Esophagus muscularis mucosa (tissue), 4 donors: ENCODE measurements around the gene KDF1. TPM values are rescaled to one million over a fixed set of nuclear protein-coding genes. Genes with fewer than 3 reads are reported as not detected.
A peak's percentile ranks its signal among the peaks of the same experiment; 100 is the strongest.

ENCODE experiments used
- DNase-seq: peaks from one replicate; pipeline ENCODE4 v3.0.0-alpha.2; 2017; ENCODE audit errors: extremely low spot score
- H3K27ac ChIP-seq, 4 donors: fragments of 200-600 bp; sonication (generic); replicated peaks in 1 of 4; 1 replicate in 3 of 4; 2 replicates in 1 of 4; pipeline ENCODE4 v1.5.1; 2016 to 2019; ENCODE audit warnings: mild to moderate bottlenecking in 1 of 4
- H3K27me3 ChIP-seq, 4 donors: fragments of 200-600 bp; sonication (generic); one replicate each; pipeline versions ENCODE4 v1.5.1 to v1.6.0; 2016 to 2019
- H3K36me3 ChIP-seq, 4 donors: fragments of 200-600 bp; sonication (generic); one replicate each; pipeline ENCODE4 v1.5.1; 2016 to 2019
- H3K4me1 ChIP-seq, 4 donors: fragments of 200-600 bp; sonication (generic); one replicate each; pipeline ENCODE4 v1.5.1; 2016 to 2019
- H3K4me3 ChIP-seq, 4 donors: fragments of 200-600 bp; sonication (generic); 1 replicate in 2 of 4; 2 replicates in 2 of 4; pipeline ENCODE4 v1.5.1; 2016 to 2019; ENCODE audit warnings: mild to moderate bottlenecking in 4 of 4, moderate library complexity in 1 of 4
- H3K9me3 ChIP-seq, 4 donors: fragments of 200-600 bp; sonication (generic); 1 replicate in 3 of 4; 2 replicates in 1 of 4; pipeline ENCODE4 v1.5.1; 2016 to 2019
- CTCF ChIP-seq, 3 experiments: fragments of 200-600 bp in 2 of 3; fragments of 450-650 bp in 1 of 3; sonication (generic) in 2 of 3; IDR thresholded peaks; one replicate each; pipeline ENCODE4 v1.5.1; 2017 to 2019; ENCODE audit warnings: antibody characterized with exemption in 3 of 3, mild to moderate bottlenecking in 2 of 3, moderate library complexity in 1 of 3
- EP300 ChIP-seq: sonication (generic); formaldehyde crosslinking; IDR thresholded peaks from one replicate; pipeline ENCODE4 v1.6.1; 2017; ENCODE audit warnings: antibody characterized with exemption
- POLR2A ChIP-seq: fragments of 450-650 bp; IDR thresholded peaks from one replicate; pipeline ENCODE4 v1.6.1; 2017; ENCODE audit warnings: antibody characterized with exemption, moderate library complexity, mild to moderate bottlenecking, low read depth
- POLR2AphosphoS5 ChIP-seq, 2 donors: sonication (generic); formaldehyde crosslinking; IDR thresholded peaks; one replicate each; pipeline ENCODE4 v1.6.1; 2017; ENCODE audit warnings: antibody characterized with exemption in 2 of 2
- WGBS: methylation state at CpG from one replicate; pipeline ENCODE4 v1.1.5; 2018; 5-methylcytosine and 5-hydroxymethylcytosine counted together
- intact Hi-C: fragments of 100-400 bp; cut with DNase I; formaldehyde crosslinking; loops from one replicate; pipeline ENCODE4 v1.15.1; 2023
- total RNA-seq, 4 donors: library from RNA; depleted of rRNA; stranded (reverse); fragments of >200 nt; gene quantifications; one replicate each; pipeline versions ENCODE4 v1.1.0 to v1.2.1, GENCODE V29; 2016

KDF1 gene
- total RNA-seq, 4 donors from 2014 or later = 0.33 to 0.42 TPM; not detected in 2

- Histone ChIP-seq H3K4me3 (no peak overlapping the region), H3K4me1 (peaks cover 77 to 100% (median 100%) of the 10 kb centered on the region in 4 donors), H3K27ac (peak overlapping the region; percentile 93 to 97 (median 95)), H3K36me3 (peaks cover 4 to 20% (median 18%) of the 10 kb centered on the region in 4 donors), H3K27me3 (no peaks in the 10 kb centered on the region), H3K9me3 (no peaks in the 10 kb centered on the region)
- WGBS = 74% methylated on average over 8 of the region's 8 CpGs
- TF ChIP-seq EP300 (no peak), POLR2AphosphoS5 (IDR thresholded peaks at IDR 0.05) (peak; percentile 40 to 49)
- intact Hi-C loops = no loop called here
- no peak for DNase-seq
These were observed 40.7 kb upstream of the KDF1 start for GRCh38 chr1:27000817-27001460.

- Histone ChIP-seq H3K36me3 (peaks cover 0 to 13% (median 12%) of the 10 kb centered on the region in 4 donors), H3K4me3 (peak overlapping the region in 2 of 4 donors; percentile 3 to 22), H3K4me1 (peaks cover 73 to 100% (median 100%) of the 10 kb centered on the region in 4 donors), H3K27ac (peak overlapping the region; percentile 93 to 97 (median 95)), H3K27me3 (no peaks in the 10 kb centered on the region), H3K9me3 (no peaks in the 10 kb centered on the region)
- DNase-seq = no peak
- 60% methylated on average over 9 of the region's 9 CpGs for WGBS
- intact Hi-C loops = no loop called here
- no peak for TF ChIP-seq EP300
- no peak for TF ChIP-seq POLR2A
- no peak for TF ChIP-seq CTCF (IDR thresholded peaks at IDR 0.05)
- no peak for TF ChIP-seq POLR2AphosphoS5 (IDR thresholded peaks at IDR 0.05)
These were observed 40.0 kb upstream of the KDF1 start for GRCh38 chr1:27000090-27000816.

- H3K27ac ChIP-seq = peak overlapping the region; percentile 93 to 97 (median 95)
- peak; percentile 95 for DNase-seq
- 39% methylated on average over 7 of the region's 7 CpGs for WGBS
- no peaks in the 10 kb centered on the region for H3K9me3 ChIP-seq
- peak overlapping the region in 2 of 4 donors; percentile 3 to 22 for H3K4me3 ChIP-seq
- H3K36me3 ChIP-seq = peaks cover 0 to 7% (median 5%) of the 10 kb centered on the region in 4 donors
- H3K4me1 ChIP-seq = peaks cover 73 to 100% (median 100%) of the 10 kb centered on the region in 4 donors
- TF ChIP-seq EP300 = peak; percentile 72
- TF ChIP-seq CTCF (IDR thresholded peaks at IDR 0.05) = peak in 1 of 3 experiments; percentile 14
- no peak for TF ChIP-seq POLR2A
- peak; percentile 90 to 92 for TF ChIP-seq POLR2AphosphoS5 (IDR thresholded peaks at IDR 0.05)
- intact Hi-C loops = loop anchor here (2.0 kb wide), 1 partner anchor 31 kb away; no protein-coding TSS in a partner anchor
- H3K27me3 ChIP-seq = no peaks in the 10 kb centered on the region
These were observed 39.2 kb upstream of the KDF1 start for GRCh38 chr1:26999440-26999987.

GRCh38 chr1:26998429-26999300, 38.4 kb upstream of the KDF1 start:
- TF ChIP-seq CTCF (IDR thresholded peaks at IDR 0.05) = no peak
- no peak for TF ChIP-seq EP300
- no peak for TF ChIP-seq POLR2AphosphoS5 (IDR thresholded peaks at IDR 0.05)
- TF ChIP-seq POLR2A = no peak
- WGBS = 87% methylated on average over 10 of the region's 11 CpGs
- H3K27ac ChIP-seq = peak overlapping the region; percentile 93 to 97 (median 95)
- H3K4me1 ChIP-seq = peaks cover 67 to 98% (median 95%) of the 10 kb centered on the region in 4 donors
- no peak for DNase-seq
- peak overlapping the region in 2 of 4 donors; percentile 44 to 46 for H3K4me3 ChIP-seq
- peaks cover 0 to 1% (median 0%) of the 10 kb centered on the region in 4 donors for H3K36me3 ChIP-seq
- intact Hi-C loops = loop anchor here (2.0 kb wide), 1 partner anchor 32 kb away; no protein-coding TSS in a partner anchor
- H3K9me3 ChIP-seq = no peaks in the 10 kb centered on the region
- H3K27me3 ChIP-seq = peaks cover 0 to 3% (median 0%) of the 10 kb centered on the region in 4 donors
